HG02571 (cell line): Measurements from ENCODE around the gene CDH10.

Experiments used
- ATAC-seq: cut with Tn5 transposase; IDR thresholded peaks from one replicate; pipeline ENCODE4 v1.9.1; 2021; ENCODE audit warnings: mild to moderate bottlenecking, moderate library complexity; ENCODE audit not compliant: unreplicated experiment

The CDH10 gene

DNA sequence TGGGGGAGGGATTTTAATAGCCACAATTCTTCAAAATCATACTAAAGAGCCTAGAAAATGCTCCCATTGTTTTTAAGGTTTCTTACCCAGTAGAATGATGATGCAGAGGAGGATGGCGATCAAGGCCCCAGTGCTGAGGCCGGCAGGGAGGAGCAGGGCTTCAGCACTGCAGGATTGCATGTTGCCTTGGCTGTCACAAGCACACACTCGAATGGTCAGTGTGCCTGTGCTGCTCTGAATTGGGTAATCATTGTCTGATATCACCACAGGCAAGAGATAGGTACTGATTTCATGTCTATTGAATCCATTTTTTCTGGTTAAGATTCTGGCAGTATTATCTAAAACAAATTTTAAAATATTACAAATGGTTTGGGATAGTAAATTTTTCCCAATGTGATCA is 153.3 kb downstream of the CDH10 start:
- ATAC-seq = no peak

- ATAC-seq = no peak
Observed at GRCh38 chr5:24487368-24488229, 157.2 kb downstream of the CDH10 start.

- ATAC-seq = no peak
Observed at GRCh38 chr5:24480952-24481351, 163.8 kb downstream of the CDH10 start.

DNA sequence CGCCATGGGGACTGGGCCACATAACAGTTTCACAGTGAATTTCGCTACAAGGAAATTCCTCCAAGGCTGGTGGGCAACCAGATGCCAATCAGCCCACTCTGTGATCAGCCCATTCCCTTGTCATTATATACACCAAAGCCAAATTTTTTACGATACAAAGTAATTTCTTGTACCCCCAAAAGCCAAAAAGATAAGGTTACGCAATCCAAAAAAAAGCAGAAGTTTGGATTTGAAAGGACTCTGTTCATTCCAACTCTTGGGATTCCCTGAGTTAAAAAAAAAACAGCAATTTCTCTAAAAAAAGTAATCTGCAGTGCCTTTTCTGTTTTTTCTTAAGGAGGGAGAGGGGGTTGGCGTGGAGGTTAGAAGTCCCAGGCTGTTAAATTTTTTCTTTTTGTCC is 166.8 kb downstream of the CDH10 start:
- no peak for ATAC-seq

DNA sequence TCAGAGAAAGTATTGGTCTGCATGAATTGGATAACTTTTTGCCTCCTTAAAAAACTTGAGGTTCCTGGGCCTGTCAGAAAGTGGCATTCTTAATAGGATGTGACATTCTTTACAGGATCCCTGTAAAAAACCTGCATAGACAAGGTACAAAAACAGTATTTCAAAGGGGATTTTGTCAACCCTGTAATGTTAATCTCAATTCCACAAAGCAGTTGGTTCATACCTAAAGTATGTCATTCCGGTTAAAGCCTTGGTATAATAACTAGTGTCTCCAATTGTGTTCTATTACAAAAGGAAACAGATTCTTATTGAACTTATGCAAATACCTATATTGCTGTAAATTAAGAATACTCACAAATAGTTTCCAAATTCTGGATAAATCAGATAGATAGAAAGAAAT is 169.7 kb downstream of the CDH10 start:
- no peak for ATAC-seq

DNA sequence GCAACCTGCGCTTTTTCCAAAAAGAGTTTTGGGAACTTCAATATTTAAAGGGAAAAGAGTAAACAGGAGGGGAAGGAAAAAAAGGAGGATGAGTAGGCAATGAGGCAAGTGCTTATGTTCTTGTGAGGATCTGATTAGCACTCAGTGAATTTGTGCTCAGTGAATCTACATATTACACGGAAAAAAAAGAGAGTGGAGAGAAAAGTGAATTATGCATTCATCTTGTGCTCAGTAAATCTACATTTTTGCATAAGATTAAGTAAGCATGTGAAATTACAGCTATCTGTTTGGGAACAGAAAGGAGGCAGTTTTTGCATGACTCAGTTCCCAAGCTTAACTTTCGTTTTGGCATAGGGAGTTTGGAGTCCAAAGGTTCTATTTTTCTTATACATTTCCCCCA is 170.1 kb downstream of the CDH10 start:
- no peak for ATAC-seq

DNA sequence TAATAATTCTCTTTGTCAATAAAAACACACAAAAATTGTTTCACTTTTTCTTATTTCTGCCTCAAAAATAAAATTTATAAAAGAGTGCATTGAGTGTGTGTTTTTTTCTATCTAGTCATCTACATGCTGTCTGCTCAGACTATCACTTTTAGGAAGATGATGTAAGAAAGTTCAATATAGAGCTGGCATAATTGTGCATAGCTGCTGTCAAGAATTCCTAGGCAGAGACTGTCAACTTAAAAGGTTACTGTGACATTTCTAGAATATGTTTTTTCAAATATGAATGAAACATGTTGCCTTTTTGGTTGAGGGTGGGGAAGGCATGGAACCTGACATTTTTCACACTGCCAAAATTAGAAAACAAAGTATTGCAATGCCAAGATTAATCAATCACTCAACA is 172.3 kb downstream of the CDH10 start:
- no peak for ATAC-seq

GRCh38 chr5:24444414-24444813 is 200.4 kb downstream of the CDH10 start:
- ATAC-seq = no peak

GRCh38 chr5:24439465-24439864 is 205.3 kb downstream of the CDH10 start:
- ATAC-seq = no peak
